Activated CD8-positive, alpha-beta memory T cell treated with anti-CD3 and anti-CD28 coated beads, Interleukin-2, amount 50 U/mL, for 24 hours (primary cell): ENCODE data around the gene LMF2.

Source experiments
- DNase-seq: peaks from one replicate; pipeline ENCODE4 v3.0.0-alpha.2; 2020; ENCODE audit errors: extremely low read depth

LMF2 gene

GRCh38 chr22:50503475-50504145, 3.9 kb downstream of the LMF2 start:
- DNase-seq = no peak

- DNase-seq = no peak
These were observed 4.7 kb downstream of the LMF2 start for GRCh38 chr22:50502628-50503474.

GRCh38 chr22:50502096-50502495, 5.4 kb downstream of the LMF2 start:
- no peak for DNase-seq

GRCh38 chr22:50500452-50500851, 7.0 kb downstream of the LMF2 start:
- DNase-seq = no peak

- peak; percentile 30 for DNase-seq
These were observed 9.1 kb downstream of the LMF2 start for GRCh38 chr22:50498322-50498890.

GRCh38 chr22:50497093-50497492, 10.4 kb downstream of the LMF2 start:
- DNase-seq = no peak

- no peak for DNase-seq
These were observed 16.8 kb downstream of the LMF2 start for GRCh38 chr22:50490531-50491308.

GRCh38 chr22:50489363-50490243, 17.9 kb downstream of the LMF2 start:
- DNase-seq = no peak

GRCh38 chr22:50488886-50489285, 18.6 kb downstream of the LMF2 start:
- no peak for DNase-seq

- DNase-seq = no peak
These were observed 19.4 kb downstream of the LMF2 start for GRCh38 chr22:50488006-50488677.

- no peak for DNase-seq
These were observed 20.1 kb downstream of the LMF2 start for GRCh38 chr22:50487290-50488005.

- DNase-seq = no peak
These were observed 20.8 kb downstream of the LMF2 start, which contains the start of gene MIOX for GRCh38 chr22:50486561-50487289. MIOX (plus strand) TSS chr22:50486859; CDS start chr22:50486898, 39 bp downstream.

- no peak for DNase-seq
These were observed 22.0 kb downstream of the LMF2 start for GRCh38 chr22:50485221-50486131.

- DNase-seq = no peak
These were observed 23.3 kb downstream of the LMF2 start for GRCh38 chr22:50483977-50484853.

GRCh38 chr22:50483556-50483955, 23.9 kb downstream of the LMF2 start:
- no peak for DNase-seq

- DNase-seq = no peak
These were observed 24.4 kb downstream of the LMF2 start for GRCh38 chr22:50483106-50483505.
